NCI-H2227 treated with DMSO at 0.1 percent for 48 hours (cell line): ENCODE results near the gene PROKR1.
"Not testable (repeated sequence)": the region's sequence is repeated elsewhere in the genome, so short reads cannot be mapped to it uniquely, and the experiment has no call there.

Source experiments
- DNase-seq: peaks from one replicate; lab custom pipeline; 2025; lab: John Stamatoyannopoulos, UW

PROKR1 gene

DNA sequence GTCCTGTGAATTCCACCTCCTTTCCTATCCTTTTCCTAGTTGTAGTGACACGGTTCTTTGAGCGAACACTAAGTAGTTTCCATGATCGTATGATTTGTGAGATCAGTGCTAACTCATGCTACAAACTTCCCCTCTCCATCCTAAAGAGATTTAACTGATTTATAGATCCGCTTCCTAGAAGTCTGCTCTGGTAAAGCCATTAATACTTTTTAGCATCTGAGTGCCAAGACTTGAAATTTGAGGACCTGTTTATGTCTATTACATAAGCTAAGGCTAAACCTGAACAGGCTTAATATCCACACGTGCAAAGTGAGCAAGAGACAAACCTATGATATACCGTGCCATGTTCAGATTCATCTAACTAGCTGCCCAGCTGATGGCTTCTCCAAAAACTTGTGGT lies 14.9 kb downstream of the PROKR1 start:
- no peak for DNase-seq

DNA sequence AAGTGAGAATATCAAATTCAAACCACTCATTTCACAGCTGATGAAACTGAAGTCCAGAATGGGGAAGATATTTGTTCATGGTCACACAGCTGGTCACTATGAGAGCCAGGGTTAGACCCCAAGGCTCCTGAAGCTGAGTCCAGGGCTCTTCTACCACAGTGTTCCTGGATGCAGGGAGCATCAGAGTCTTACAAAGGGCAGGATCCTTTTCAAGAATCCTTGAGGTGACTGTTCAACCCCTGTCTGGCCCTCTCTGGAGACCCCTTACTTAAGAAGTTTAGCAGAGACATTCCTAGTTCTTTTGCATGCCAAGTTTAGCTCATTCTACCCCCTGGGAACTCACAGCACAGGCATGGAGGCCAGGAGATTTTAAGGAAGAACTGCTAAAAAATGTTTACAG lies 15.7 kb downstream of the PROKR1 start:
- no peak for DNase-seq

DNA sequence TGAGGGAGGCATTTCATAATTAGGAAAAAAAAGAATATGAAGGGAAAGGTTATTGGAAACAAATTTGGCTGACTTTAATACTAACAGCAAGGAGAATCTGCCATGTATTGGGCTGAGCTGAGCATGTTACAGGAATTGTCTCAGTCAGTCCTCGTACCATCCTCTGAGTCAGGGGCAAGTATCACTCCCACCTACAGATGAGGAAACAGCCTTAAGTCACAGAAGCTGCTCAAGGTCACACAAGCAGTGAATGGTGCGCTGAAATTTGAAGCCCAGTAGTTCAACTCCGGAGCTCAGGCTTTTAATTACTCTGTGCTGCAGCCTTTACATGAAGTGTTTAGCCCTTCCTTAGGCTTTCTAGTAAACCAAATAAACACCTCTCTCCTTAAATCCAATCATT lies 17.3 kb downstream of the PROKR1 start:
- DNase-seq = no peak

DNA sequence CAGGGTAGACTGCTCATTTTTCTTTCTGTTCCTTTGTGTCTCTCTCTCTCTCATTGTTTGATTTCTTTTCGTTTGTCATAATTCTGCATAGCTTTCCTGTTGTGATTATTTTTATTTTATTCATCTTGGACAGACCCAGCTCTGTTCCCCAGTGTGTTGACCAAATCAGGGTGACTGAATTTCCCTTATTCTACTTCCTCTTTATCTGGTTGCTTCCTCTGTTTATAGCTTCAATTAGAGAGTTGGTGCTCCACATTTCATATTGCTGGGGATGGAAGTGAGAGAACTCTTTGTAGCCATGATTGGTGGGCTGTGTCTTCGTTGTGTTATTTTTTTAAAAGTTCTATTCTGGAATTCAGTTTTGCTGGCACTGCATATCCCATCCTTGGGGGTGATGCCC lies 19.1 kb downstream of the PROKR1 start:
- DNase-seq = no peak

DNA sequence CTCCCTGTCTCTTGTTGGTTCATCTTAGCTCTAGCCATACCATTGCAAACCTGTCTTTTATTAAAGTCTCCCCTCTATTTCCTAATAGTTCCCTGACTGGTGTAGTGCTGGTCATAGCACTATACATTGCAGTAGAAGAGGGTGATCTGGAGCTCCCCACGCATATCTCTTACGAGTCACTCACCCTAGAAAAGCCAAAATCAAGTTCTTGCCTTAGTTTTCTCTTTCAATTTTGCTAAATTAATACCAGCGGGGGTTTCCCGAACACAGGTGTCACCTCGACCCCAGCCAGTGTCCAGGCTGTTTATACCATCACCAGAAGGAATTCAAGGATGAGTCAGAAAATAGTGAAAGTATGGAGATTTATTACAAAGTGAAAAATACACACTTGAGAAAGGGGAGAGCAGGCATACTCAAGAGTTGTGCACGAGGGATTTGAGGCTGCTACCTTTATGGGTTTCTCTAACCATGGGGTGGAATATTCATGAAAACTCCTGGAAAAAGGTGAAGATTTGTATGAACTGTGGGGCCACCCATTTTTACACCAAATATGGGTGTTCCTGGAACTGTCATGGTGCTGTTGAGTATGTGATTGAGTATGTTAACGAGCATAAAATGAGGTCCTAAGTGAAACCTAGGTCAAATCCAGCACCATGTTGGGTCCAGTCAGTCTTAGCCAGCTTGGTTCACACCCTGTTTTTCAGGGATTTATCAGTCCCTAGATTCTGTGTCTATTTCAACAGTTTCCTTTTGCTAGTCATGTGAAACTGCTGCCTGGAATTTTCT lies 20.2 kb downstream of the PROKR1 start:
- no peak for DNase-seq

DNA sequence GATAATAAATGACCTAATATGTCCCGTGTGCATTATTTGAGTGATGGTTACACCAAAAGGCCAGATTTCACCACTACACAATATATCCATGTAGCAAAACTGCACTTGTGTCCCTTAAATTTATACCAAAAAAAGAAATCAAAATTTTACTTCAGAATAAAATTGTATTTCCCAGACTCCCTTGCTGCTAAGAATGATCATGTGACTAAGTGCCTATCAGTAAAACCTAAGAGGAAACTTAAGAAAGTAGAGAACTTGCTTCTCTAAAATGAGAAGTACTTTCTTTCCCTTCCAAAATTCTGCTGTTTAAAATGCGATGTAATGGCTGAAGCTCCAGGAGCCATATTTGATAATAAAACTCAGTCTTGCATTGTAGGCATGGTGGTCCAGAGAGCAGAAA lies 24.0 kb downstream of the PROKR1 start:
- no peak for DNase-seq

DNA sequence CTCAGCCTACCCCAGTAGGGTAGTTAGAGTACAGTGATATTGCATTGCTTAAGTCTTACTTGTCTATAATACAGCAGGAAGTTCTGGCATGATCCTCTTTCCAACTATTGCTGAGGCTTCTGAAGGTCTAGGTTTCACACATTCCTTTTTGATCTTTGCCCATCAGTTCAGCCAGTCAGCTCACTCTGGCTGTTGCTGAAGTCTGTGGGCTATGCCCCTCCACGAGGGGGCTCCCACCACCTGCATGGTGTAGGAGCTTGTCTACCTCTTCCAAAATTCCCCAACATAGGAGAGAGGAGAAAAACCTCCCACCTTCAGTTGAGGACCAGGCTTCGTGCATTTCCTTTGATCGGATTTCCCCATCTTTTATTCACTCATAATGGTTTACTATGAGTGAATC lies 26.3 kb downstream of the PROKR1 start:
- no peak for DNase-seq

DNA sequence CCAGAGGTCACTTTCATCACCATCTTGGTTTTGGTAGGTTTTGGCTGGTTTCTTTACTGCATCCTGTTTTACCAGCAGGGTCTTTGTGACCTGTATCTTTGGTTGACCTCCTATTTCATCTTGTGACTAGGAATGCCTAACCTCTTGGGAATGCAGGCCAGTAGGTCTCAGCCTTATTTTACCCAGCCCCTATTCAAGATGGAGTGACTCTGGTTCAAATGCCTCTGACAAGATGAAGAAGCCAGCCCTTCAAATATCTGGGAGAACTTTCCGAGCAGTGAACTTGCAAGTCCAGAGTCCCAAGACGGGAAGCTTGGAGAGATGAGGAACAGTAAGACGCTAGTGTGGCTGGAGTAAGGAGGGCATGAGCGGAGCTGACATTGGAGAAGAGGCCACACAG lies 28.6 kb downstream of the PROKR1 start:
- no peak for DNase-seq

DNA sequence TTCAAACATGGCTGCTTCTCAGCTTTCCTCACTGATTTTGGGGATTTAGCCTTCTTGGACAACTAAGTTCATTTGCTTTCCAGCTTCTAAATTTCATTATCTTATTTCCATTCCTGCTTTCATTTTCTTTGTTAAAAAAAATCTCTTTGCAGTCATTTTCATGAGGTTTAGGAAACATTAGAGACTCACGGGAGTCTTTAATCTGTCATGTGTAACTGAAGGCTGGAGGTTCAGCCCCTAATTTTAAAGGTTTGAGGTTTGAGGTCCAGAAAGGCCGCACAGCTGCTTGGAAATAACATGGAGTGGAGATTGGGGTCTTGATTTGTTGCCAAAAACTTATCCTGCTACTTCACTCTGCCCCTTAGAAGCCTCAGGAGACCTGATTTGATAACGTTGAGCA lies 30.3 kb downstream of the PROKR1 start:
- DNase-seq = no peak

DNA sequence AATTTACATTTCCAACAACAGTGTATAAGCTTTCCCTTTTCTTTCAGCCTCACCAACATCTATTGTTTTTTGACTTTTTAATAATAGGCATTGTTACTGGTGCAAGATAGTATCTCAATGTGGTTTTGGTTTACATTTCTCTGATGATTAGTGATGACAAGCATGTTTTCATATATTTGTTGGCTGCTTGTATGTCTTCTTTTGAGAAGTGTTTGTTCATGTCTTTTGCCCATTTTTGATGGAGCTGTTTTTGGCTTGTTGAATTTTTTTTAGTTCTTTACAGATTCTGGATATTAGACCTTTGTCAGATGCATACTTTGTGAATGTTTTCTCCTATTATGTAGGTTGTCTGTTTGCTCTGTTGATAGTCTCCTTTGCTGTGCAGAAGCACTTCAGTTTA lies 32.1 kb downstream of the PROKR1 start:
- DNase-seq = no peak

DNA sequence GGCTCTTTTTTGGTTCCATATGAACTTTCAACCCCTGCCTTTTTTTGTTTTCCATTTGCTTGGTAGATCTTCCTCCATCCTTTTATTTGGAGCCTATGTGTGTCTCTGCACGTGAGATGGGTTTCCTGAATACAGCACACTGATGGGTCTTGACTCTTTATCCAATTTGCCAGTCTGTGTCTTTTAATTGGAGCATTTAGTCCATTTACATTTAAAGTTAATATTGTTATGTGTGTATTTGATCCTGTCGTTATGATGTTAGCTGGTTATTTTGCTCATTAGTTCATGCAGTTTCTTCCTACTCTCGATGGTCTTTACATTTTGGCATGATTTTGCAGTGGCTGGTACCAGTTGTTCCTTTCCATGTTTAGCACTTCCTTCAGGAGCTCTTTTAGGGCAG lies 34.5 kb downstream of the PROKR1 start:
- not testable (repeated sequence) for DNase-seq

DNA sequence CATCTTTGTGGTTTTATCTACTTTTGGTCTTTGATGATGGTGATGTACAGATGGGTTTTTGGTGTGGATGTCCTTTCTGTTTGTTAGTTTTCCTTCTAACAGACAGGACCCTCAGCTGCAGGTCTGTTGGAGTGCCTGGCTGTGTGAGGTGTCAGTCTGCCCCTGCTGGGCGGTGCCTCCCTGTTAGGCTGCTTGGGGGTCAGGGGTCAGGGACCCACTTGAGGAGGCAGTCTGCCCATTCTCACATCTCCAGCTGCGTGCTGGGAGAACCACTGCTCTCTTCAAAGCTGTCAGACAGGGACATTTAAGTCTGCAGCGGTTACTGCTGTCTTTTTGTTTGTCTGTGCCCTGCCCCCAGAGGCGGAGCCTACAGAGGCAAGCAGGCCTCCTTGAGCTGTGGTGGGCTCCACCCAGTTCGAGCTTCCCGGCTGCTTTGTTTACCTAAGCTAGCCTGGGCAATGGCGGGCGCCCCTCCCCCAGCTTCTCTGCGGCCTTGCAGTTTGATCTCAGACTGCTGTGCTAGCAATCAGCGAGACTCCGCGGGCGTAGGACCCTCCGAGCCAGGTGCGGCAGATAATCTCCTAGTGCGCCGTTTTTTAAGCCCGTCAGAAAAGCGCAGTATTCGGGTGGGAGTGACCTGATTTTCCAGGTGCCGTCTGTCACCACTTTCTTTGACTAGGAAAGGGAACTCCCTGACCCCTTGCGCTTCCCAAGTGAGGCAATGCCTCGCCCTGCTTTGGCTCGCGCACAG lies 36.0 kb downstream of the PROKR1 start:
- DNase-seq = peak; percentile 10

DNA sequence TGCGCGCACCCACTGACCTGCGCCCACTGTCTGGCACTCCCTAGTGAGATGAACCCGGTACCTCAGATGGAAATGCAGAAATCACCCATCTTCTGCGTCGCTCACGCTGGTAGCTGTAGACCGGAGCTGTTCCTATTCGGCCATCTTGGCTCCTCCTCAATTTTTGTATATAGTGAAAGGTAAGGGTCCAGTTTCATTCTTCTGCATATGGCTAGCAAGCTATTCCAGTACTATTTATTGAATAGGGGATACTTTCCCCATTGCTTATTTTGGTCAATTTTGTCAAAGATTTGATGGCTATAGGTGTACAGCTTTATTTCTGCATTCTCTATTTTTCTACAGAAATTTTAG lies 36.5 kb downstream of the PROKR1 start:
- not testable (repeated sequence) for DNase-seq

DNA sequence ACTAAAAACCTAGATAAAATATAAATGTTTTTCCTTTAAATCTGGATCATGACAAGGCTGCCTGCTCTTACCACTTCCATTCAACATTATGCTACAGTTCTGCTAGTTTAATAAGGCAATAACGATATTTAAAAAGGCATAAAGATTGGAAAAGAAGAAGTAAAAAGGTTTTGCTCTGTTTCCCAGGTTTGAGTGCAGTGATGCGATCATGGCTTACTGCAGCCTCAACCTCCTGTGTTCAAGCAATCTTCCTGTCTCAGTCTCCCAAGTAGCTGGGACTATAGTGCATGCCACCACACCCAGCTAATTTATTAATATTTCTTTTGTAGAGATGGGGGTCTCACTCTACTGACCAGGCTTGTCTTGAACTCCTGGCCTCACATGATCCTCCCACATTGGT lies 40.8 kb downstream of the PROKR1 start:
- no peak for DNase-seq

DNA sequence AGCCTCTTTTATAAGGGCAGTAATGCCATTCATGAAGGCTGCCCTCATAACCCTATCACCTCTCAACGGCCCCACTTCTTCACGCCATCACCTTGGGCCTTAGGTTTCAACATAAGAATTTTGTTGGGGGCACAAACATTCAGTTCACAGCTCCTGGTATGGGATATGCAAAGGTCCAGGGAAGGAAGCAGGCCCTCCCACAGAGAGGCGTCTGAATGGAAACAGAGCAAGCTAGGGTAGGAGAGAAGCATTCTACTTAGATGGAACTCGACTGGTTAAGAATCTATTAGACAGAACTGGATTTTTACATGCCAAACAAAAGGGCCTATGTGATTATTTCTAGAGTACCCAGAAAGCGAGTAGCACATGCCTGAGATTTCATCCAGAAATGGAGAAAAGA lies 42.8 kb downstream of the PROKR1 start:
- no peak for DNase-seq

DNA sequence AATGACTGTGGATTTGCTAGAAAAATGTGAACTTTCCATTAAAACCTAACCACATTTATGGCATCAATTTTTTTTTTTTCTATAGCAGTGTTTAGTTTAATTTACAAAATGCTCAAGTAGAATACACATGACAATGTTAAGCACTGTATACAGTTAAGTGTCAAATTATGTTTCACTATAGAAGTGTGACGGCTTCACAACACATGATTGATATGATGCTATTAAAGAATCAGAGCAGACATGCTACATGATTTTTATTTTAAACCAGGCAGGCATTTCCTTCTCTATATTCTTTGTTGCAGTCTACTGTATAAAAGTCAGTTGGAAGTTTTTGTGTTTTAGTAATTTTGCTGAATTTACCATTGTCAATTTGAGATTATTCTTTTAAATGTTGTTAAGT lies 43.6 kb downstream of the PROKR1 start:
- no peak for DNase-seq

DNA sequence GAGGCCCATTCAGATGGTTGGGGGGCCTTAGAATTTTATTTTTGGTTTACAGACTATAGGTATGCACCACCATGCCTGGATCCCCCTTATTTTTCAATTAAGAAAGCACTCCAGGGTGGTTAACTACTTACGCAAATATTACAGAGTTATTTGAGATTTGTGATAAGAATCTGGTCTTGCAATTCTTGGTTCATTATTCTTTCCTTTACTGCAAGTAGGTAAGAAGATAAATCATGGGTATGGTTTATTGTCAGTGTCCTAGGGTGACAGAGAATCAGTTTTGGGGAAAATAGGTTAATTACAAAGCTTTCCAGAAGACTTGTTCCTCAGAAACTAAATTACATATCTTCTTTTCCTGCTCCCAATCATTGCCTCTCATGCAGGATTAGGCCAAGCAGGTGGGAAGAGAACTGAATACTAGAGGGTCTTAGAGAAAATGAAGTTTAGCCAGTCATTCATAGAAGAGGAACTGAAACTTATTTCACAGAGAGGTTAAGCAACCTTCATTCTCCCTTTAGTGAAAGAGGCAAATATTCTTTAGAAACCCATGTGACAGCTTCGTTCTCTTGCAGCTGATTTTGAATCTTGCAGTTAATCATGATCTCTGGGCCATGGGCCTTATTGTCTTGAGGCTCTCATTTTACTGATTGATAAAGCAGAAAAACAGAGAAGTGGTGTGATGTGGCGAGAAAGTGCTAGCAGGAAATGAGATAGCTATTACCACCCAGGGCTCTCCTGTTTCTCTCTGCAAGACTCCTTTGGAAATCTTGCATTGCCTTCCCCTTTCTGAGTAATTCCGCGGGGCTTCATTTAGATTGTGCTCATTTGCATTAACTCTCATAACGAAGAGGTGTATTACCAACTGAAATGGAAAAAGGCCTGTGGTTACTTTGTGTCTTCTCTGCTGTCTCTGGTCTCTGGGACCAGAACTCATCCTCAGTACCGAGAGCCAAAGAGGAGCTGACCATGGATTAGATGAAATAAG lies 46.5 kb downstream of the PROKR1 start:
- no peak for DNase-seq

DNA sequence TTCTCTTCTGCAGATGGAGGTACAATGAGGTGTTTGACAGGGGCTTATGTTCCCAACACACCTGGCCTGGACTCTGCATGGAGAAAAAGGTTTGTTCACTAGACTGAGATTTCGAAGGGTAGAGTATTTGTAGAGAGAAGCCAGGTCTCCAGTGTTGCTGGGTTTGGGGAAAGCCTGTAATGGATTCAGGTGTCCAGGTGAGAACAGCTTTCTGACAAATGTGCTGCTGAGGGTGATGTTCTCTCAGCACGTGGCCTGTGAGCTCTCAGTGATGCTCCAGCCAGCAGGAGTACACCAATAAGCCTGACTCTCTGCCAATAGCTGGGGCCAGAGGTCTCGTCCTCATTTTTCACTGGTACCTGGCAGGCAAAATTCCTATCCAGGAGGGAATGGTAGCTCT lies 47.5 kb downstream of the PROKR1 start:
- no peak for DNase-seq

DNA sequence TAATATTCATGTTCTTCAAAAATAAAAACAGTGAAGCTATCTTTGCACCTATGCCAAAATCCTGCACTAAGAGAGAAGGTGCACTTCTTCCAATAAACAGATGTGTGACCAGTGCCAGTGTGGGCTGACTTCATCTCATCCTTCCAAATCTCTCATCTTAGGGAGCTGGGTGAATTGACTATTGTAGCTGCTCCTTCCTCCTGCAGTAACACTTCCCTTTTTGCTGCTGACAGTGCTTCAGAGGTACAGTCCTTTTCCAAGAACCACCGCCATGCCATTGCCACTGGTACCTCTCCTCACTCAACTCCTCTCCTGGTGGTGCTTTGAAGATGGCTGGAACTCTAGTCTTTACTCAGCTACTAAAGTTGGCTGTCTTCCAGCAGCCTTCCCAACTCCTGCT lies 49.1 kb downstream of the PROKR1 start:
- no peak for DNase-seq

DNA sequence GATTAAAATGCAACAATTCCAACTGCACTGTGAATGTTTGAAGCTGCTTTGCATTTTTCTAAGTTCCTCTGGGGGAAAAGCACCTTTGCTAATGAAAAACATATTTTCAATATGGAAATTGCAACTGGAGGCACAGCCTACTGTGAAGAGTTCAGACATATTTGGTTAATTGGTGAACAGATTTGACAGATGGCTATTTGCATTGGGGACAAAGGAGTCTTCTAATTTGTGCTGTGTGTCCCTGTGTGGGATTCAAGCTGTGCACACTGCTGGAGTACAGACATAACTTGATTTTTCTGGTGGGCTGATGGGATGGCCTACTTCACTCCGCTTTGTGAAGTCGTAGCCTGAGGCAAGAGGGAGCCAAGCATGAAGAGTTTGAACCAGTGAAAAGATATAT lies 50.6 kb downstream of the PROKR1 start:
- no peak for DNase-seq

DNA sequence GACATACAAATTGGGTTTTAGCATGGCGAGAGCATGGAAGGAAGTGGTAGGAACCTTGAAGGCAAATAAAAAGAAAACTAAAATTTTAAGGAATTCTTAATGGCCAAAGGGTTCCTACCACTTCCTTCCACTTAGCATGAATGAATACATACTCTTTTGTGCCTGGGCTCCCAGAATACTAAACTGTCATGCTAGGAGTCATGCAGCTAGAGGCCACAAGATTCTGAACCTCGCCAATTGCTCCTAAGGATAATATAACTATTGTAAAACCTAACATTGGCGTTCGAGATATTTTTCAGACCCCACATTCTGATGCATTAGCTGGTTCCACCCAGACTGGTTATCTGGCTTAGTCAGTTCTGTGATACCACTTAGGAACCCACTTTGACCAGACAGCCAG lies 52.6 kb downstream of the PROKR1 start:
- no peak for DNase-seq

DNA sequence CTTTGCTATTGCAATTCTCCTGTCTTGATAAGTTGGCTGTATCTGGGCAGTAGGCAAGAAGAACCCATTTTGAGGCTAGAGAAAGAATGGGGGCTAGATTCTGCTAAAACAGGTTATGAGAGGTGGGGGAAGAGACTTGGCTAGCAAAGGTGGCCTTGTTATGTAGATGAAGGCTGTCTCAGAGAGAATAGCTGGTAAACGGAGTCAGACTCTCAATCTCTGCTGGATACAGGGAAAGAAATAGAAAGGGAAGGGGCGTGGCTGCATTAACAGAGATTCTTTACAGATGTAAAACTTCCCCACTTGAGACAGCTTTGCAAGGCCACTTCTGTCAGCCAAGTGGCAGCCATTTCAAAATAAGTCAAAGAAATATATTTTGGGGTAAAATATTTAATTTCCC lies 53.2 kb downstream of the PROKR1 start:
- DNase-seq = no peak
